Activated CD8-positive, alpha-beta memory T cell treated with anti-CD3 and anti-CD28 coated beads, Interleukin-2, amount 10 ng/mL, durations not matched to agents 7 days and 5 days (primary cell): ENCODE data around the gene ACACB. TPM values are rescaled to one million over a fixed set of nuclear protein-coding genes. Genes with fewer than 3 reads are reported as not detected.

ENCODE experiments used
- ATAC-seq: fragments of 150-1000 bp; cut with Tn5 transposase; one replicate; pipeline ENCODE4 v1.10.0; 2021; ENCODE audit warnings: moderate library complexity
- CTCF ChIA-PET: fragments of 350-600 bp; sonication (Branson Sonifier 250); formaldehyde crosslinking; loops from one replicate; lab custom pipeline; 2021; ENCODE audit warnings: antibody characterized with exemption; lab: Charles Lee
- DNase-seq: peaks from one replicate; pipeline ENCODE4 v3.0.0-alpha.2; 2020
- H3K27ac Mint-ChIP-seq: one replicate; pipeline ENCODE4 v1.8.0; 2021; ENCODE audit warnings: mild to moderate bottlenecking, mixed read lengths
- H3K27me3 Mint-ChIP-seq: one replicate; pipeline ENCODE4 v1.8.0; 2021; ENCODE audit warnings: mixed read lengths
- H3K36me3 Mint-ChIP-seq: one replicate; pipeline ENCODE4 v1.8.0; 2021; ENCODE audit warnings: mild to moderate bottlenecking, mixed read lengths
- H3K4me1 Mint-ChIP-seq: one replicate; pipeline ENCODE4 v1.8.0; 2021; ENCODE audit warnings: mixed read lengths
- H3K4me3 Mint-ChIP-seq: one replicate; pipeline ENCODE4 v1.8.0; 2021; ENCODE audit warnings: mild to moderate bottlenecking, moderate library complexity, mixed read lengths
- H3K9me3 Mint-ChIP-seq: one replicate; pipeline ENCODE4 v1.8.0; 2022; ENCODE audit warnings: low read depth, mixed read lengths
- total RNA-seq, 2 experiments: library from RNA; stranded (reverse); gene quantifications; one replicate each; pipeline ENCODE4 v1.2.3, GENCODE V29; 2021

The ACACB gene
- total RNA-seq, 2 experiments from 2014 or later, result 10.4 to 15.1 TPM

DNA sequence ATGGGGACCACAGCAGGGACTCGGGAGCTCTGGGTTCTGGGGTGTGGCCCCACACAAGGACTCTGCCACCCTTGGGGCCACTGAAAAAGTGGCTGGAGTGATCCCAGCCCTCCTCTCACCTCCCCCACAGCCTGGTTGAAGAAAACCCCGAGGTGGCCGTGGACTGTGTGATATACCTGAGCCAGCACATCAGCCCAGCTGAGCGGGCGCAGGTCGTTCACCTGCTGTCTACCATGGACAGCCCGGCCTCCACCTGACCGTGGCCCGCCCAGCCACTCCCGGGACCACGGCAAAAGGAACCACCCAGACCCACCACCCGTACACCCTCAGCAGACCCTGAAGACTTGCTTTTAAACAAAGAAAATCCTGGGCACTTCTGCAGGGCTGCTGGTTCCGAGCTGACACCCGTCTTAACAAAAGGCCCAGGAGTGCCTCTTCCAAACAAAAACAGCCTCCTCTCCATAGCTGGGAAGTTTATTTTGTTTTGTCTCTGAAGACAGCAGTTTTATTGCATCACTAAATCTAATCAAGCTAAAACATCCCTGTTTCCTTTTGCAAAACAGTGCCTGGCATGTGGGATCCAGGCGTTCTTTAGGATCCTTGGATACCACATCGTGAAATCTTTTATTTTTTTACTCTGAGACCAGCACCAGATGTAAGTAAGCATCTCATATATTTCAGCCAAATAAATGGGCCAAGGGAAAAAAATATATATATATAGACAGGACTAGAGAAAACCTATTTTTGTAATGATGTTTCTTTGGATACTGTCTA lies 149.9 kb downstream of the ACACB start:
- H3K27ac Mint-ChIP-seq, result no peak overlapping the region
- CTCF ChIA-PET, result no interaction called here
- H3K4me3 Mint-ChIP-seq, result no peak overlapping the region
- ATAC-seq (no peak), DNase-seq (no peak)
- H3K36me3 Mint-ChIP-seq, result no peaks in the 10 kb centered on the region
- no peaks in the 10 kb centered on the region for H3K27me3 Mint-ChIP-seq
- H3K9me3 Mint-ChIP-seq, result no peaks in the 10 kb centered on the region
- H3K4me1 Mint-ChIP-seq, result no peaks in the 10 kb centered on the region

DNA sequence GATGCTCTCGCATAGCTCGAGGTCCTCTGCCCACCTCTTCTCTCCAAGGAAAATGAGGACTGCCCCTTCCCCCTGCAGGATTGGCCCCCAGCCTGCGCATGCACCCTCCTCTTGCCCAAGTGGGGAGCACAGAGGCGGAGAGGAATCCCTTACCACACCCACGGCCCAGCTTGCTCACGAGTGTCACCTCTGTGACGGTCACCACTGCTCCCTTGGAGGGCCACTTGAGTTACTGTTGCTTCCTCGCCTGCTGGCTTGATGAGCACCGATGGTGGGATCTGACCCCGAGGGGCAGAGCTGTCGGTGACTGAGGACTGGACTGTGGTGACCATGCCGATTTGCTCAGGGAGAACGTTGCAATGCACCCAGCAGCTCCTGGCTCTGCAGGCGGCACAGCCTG lies 151.0 kb downstream of the ACACB start:
- no peak for ATAC-seq
- no peaks in the 10 kb centered on the region for H3K36me3 Mint-ChIP-seq
- CTCF ChIA-PET, result interaction anchor here (1.3 kb wide), 1 partner anchor 127 kb away, joined by 3 read pairs; no protein-coding TSS in a partner anchor
- no peak overlapping the region for H3K27ac Mint-ChIP-seq
- H3K9me3 Mint-ChIP-seq, result no peaks in the 10 kb centered on the region
- no peaks in the 10 kb centered on the region for H3K27me3 Mint-ChIP-seq
- no peak for DNase-seq
- H3K4me3 Mint-ChIP-seq, result no peak overlapping the region
- H3K4me1 Mint-ChIP-seq, result no peaks in the 10 kb centered on the region

DNA sequence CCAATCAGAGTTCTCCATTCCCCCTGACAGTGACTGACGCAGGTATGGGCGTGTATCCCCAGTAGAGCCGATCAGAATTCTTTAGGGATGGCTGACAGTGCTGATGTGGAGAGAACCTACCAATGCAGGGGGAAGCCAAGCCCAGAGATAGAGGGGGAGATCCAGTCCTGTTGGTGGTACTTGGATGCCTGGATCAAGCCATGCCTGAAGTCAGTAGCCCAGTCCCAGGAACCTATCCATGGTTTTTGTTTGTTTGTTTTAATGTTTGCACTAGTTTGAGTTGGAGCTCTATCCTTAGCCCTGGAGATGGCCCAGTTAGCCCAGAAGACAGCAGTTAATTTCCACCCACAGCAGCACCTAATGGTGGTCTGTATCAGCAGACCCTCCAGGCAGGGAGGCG lies 152.5 kb downstream of the ACACB start:
- Mint-ChIP-seq H3K4me1 (no peaks in the 10 kb centered on the region), H3K4me3 (no peak overlapping the region), H3K9me3 (no peaks in the 10 kb centered on the region), H3K36me3 (no peaks in the 10 kb centered on the region), H3K27me3 (peaks cover 3% of the 10 kb centered on the region), H3K27ac (no peak overlapping the region)
- ATAC-seq, result no peak
- no peak for DNase-seq
- CTCF ChIA-PET, result interaction anchor here (1.3 kb wide), 1 partner anchor 126 kb away, joined by 3 read pairs; no protein-coding TSS in a partner anchor

DNA sequence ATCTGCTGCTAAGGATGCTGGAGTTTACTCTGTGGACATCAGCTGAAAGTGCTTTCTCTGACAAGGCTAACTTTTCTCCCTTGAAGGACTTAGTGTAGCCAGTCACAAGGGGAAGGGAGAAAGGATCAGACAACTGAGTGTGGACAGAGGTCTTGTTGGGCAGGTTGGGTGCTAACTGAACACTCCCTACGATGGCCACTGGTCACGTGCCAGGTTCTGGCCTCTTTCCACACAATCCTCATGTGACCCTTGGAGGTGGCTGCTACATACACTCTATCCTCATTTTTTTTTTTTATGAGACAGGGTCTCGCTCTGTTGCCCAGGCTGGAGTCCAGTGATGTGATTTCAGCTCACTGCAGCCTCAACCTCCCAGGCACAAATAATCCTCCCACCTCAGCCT lies 153.0 kb downstream of the ACACB start:
- Mint-ChIP-seq H3K36me3 (no peaks in the 10 kb centered on the region), H3K4me1 (no peaks in the 10 kb centered on the region), H3K27me3 (peaks cover 3% of the 10 kb centered on the region), H3K4me3 (no peak overlapping the region), H3K27ac (no peak overlapping the region), H3K9me3 (no peaks in the 10 kb centered on the region)
- ATAC-seq, result no peak
- CTCF ChIA-PET, result no interaction called here
- no peak for DNase-seq

DNA sequence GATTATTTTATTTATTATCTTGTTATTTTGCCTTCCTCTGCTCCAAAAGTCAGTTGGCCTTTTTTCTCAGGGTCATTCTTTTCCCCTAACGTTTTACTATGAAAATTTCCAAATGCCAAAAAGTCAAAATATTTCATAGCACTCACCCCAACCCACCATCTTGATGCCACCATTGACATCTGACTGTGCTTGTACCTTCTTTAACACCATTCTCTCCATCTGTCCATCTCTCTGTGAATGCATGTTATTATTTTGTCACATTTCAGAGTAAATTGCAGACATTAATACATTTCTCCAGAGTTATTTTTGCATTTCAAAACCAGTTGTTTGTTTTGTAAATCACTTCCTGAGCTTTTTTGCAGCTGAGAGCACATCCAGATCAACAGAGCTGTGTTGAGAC lies 154.1 kb downstream of the ACACB start:
- CTCF ChIA-PET, result interaction anchor here (1.4 kb wide), 1 partner anchor 123 kb away, joined by 3 read pairs; no protein-coding TSS in a partner anchor
- Mint-ChIP-seq H3K27ac (no peak overlapping the region), H3K27me3 (peaks cover 3% of the 10 kb centered on the region), H3K9me3 (no peaks in the 10 kb centered on the region), H3K4me1 (no peaks in the 10 kb centered on the region), H3K36me3 (no peaks in the 10 kb centered on the region), H3K4me3 (no peak overlapping the region)
- no peak for ATAC-seq
- no peak for DNase-seq

DNA sequence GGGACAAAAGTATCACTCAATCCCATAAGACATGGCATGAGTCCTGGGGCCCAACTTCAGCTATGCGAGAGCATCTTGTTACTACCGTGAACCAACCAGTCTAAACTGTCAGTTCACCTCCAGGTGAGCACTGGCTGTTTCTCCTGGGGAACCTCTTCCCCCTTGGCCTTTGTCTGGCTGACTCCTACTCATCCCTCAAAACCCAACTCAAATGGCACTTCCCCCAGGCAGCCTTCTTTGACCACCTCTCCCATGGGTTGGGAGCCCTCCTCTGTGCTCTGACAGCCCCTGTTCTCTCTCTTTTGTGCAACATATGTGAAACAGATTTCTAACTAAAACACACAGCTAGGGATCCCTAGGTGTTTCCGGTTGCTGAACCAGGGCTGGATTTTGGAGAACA lies 155.0 kb downstream of the ACACB start:
- ATAC-seq (no peak), DNase-seq (no peak)
- no peak overlapping the region for H3K4me3 Mint-ChIP-seq
- H3K27ac Mint-ChIP-seq, result no peak overlapping the region
- no peaks in the 10 kb centered on the region for H3K4me1 Mint-ChIP-seq
- CTCF ChIA-PET, result interaction anchor here (1.4 kb wide), 1 partner anchor 122 kb away, joined by 3 read pairs; no protein-coding TSS in a partner anchor
- H3K27me3 Mint-ChIP-seq, result peaks cover 3% of the 10 kb centered on the region
- H3K36me3 Mint-ChIP-seq, result no peaks in the 10 kb centered on the region
- H3K9me3 Mint-ChIP-seq, result no peaks in the 10 kb centered on the region

DNA sequence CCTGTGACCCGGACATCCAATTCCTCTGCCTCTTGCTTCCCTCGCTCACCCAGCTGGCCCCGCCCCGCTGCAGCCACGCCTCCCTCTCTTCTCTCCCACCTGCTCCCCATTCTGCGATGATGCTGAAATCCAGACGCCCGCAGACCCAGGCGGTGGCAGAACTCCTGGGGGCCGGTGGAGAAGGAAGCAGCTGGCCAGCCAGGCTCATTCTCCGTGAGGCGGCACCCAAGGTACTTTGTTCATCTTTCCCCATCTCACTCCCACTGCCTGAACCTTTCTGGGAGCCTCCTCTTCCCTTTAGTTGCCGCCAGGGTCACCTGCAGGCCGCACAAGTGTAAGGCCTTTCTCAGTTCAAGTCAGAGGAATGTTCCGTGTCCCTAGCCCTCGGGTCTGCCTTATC lies 157.0 kb downstream of the ACACB start:
- no peaks in the 10 kb centered on the region for H3K9me3 Mint-ChIP-seq
- CTCF ChIA-PET, result interaction anchor here (2.0 kb wide), 2 partner anchors 10 to 120 kb away, joined by 6 to 8 read pairs; no protein-coding TSS in a partner anchor

DNA sequence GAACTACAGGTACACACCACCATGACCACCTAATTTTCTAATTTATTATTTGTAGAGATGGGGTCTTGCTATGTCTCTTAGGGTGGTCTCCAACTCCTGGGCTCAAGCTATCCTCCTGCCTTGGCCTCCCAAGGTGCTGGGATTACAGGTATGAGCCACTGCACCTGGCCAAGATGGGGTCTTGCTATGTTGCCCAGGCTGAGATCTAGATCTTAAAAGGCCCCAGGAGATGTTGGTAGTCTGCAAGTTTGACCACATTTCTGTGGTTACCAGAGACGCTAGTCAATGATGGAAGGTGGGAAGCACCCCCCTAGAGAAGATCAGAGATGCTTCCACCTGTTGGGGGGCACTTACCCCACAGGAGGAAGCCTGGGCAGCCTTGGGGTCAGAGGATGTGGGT lies 158.0 kb downstream of the ACACB start:
- H3K36me3 Mint-ChIP-seq, result no peaks in the 10 kb centered on the region
- CTCF ChIA-PET, result interaction anchor here (1.6 to 2.0 kb wide), 3 partner anchors 11 to 119 kb away, joined by 3 to 8 read pairs (median 6); no protein-coding TSS in a partner anchor
- peaks cover 4% of the 10 kb centered on the region for H3K4me1 Mint-ChIP-seq
- ATAC-seq, result no peak
- no peak overlapping the region for H3K4me3 Mint-ChIP-seq
- H3K27me3 Mint-ChIP-seq, result peaks cover 3% of the 10 kb centered on the region
- DNase-seq, result no peak
- H3K9me3 Mint-ChIP-seq, result no peaks in the 10 kb centered on the region
- no peak overlapping the region for H3K27ac Mint-ChIP-seq

More for the DNA sequence above, 157.0 kb downstream of the ACACB start:
- H3K4me3 Mint-ChIP-seq, result no peak overlapping the region
- peaks cover 3% of the 10 kb centered on the region for H3K27me3 Mint-ChIP-seq
- no peak for DNase-seq
- no peak overlapping the region for H3K27ac Mint-ChIP-seq
- no peaks in the 10 kb centered on the region for H3K36me3 Mint-ChIP-seq
- peaks cover 4% of the 10 kb centered on the region for H3K4me1 Mint-ChIP-seq
- no peak for ATAC-seq

DNA sequence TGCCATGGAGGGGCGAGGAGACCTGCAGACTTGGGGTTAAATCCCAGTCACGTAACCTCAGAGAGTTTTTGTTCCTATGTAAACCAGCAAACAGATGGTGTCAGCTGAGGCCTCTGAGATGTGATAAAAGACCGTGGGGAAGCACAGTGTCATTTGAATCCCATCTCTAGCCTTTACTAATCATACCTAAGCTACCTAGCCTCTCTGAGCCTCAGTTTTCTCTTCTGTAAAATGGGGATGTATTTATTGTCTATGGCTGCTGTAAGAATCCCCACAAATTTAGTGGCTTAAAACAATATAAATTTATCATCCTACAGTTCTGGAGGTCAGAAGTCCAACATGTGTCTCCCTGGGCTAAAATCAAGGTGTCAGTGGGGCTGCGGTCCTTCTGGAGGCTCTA lies 158.8 kb downstream of the ACACB start:
- Mint-ChIP-seq H3K36me3 (no peaks in the 10 kb centered on the region), H3K27me3 (peaks cover 3% of the 10 kb centered on the region), H3K4me1 (peaks cover 4% of the 10 kb centered on the region), H3K27ac (no peak overlapping the region), H3K9me3 (no peaks in the 10 kb centered on the region), H3K4me3 (no peak overlapping the region)
- no peak for DNase-seq
- CTCF ChIA-PET, result interaction anchor here (1.6 to 2.0 kb wide), 3 partner anchors 12 to 118 kb away, joined by 3 to 8 read pairs (median 6); no protein-coding TSS in a partner anchor
- no peak for ATAC-seq

DNA sequence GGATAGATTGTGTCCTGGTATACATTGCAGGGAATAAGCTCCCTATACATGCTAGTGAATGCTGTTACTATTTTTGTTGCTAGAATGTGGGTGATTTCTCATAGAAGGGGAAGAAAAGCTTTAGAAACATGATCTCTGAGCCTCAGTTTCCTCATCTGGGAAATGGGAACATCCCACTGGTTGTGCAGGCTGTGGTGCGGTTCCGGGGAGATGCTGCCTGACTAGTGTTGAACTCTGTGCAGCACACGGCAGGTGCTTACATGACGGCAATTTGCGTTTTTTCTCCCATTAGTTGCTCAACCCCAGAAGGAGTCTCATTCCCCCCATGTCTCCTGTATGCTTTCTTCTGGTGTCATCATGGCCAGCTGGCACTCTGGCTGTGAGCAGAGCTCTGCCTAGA lies 159.8 kb downstream of the ACACB start:
- CTCF ChIA-PET, result interaction anchor here (1.6 kb wide), 1 partner anchor 109 kb away, joined by 3 read pairs; no protein-coding TSS in a partner anchor
- no peaks in the 10 kb centered on the region for H3K36me3 Mint-ChIP-seq
- peaks cover 4% of the 10 kb centered on the region for H3K4me1 Mint-ChIP-seq
- H3K27ac Mint-ChIP-seq, result no peak overlapping the region
- peaks cover 3% of the 10 kb centered on the region for H3K27me3 Mint-ChIP-seq
- DNase-seq, result no peak
- H3K9me3 Mint-ChIP-seq, result no peaks in the 10 kb centered on the region
- H3K4me3 Mint-ChIP-seq, result no peak overlapping the region
- ATAC-seq, result no peak

DNA sequence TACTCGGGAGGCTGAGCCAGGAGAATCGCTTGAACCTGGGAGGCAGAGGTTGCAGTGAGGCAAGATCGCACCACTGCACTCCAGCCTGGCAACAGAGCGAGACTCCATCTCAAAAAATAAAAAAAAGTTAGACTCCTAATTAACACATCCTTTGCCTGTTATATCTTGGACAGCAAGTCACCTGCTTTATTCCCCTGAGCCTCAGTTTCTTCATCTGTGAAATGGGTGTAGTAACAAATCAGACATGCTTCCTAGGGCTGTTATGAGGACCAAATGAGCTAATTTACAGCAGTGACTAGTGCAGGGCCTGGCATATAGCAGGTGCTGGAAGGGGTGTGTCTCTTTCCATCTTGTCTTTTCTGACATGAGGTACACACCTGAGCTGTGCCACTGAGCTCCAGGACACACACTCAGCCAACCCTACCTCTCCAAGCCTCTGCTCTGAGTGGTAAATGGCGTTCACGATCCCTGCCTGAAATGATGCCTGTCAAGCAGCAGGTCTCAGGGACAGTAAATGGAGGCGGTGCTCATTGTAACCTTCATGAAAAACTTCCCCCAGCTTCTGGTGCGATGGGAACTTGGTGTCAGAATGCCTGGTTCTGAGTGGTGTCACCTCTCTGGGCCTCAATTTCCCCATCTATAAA lies 161.0 kb downstream of the ACACB start:
- no peaks in the 10 kb centered on the region for H3K36me3 Mint-ChIP-seq

DNA sequence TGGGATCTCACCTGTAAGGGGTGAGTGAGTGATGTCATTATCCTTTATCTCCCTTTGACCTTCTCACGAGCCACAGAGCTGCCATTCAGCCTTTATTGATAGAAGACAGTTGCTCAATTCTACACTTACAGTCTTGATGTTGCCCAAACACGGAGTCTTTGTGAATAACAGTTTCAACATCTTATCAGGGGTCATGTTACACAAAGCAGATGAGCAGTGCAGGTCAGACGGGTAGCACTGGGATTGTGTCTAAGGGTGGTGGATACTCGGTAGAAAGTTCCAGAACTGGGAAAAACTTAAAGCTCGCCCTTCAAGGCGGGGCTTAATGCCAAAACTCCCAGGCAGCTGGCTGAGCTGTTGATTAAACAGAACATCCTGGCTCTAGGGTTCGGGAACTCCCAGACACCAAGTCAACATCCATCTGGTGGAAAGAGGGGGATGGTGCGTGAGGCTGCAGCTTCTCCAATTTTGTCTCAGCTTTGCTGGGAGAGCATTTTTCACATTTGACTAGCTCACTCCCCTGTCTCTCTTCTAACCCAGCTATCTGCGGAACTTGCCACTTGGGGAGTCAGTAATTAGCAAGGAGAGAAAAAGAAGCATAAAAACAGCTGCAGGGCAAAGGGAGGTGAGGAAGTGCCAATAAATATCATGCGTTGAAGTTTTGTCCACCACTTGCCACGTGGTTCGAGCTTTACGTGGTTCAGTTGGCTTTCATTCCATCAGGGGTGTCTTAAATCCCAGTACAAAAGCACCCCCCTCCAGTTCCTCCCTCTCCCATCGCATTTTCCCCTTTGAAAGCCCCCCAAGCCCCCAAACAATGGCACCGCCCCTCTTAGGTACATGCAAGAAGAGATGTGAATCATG lies 161.7 kb downstream of the ACACB start:
- ATAC-seq, result no peak
- Mint-ChIP-seq H3K27ac (no peak overlapping the region), H3K4me1 (peaks cover 4% of the 10 kb centered on the region), H3K27me3 (peaks cover 3% of the 10 kb centered on the region), H3K36me3 (no peaks in the 10 kb centered on the region), H3K4me3 (no peak overlapping the region), H3K9me3 (no peaks in the 10 kb centered on the region)
- no peak for DNase-seq
- CTCF ChIA-PET, result no interaction called here

More for the DNA sequence above, 161.0 kb downstream of the ACACB start:
- Mint-ChIP-seq H3K4me1 (peaks cover 4% of the 10 kb centered on the region), H3K9me3 (no peaks in the 10 kb centered on the region), H3K27me3 (peaks cover 3% of the 10 kb centered on the region), H3K4me3 (no peak overlapping the region), H3K27ac (no peak overlapping the region)
- DNase-seq (no peak), ATAC-seq (no peak)
- CTCF ChIA-PET, result no interaction called here

DNA sequence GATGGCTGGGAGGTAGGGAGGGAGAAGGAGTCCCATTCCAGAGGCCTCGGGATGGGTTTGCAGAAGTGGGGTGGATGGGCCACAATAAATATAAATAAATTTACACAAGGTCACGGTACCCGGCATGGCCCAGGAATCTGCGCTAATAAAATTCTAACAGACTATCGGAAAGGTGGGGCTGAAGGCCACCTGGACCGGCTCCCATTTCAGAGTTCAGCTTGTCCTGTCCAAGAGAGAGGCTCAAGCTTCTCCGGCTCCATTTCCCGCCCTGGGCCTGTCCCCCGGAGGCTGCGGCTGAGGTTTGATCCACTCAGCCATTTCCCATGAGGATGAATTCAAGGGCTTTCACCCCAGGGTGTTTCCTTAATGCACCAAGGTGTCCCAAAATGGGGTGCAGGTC lies 162.5 kb downstream of the ACACB start:
- ATAC-seq (no peak), DNase-seq (no peak)
- H3K27me3 Mint-ChIP-seq, result no peaks in the 10 kb centered on the region
- CTCF ChIA-PET, result interaction anchor here (0.6 to 0.8 kb wide), 2 partner anchors 50 to 167 kb away, joined by 4 to 5 read pairs; no protein-coding TSS in a partner anchor
- no peaks in the 10 kb centered on the region for H3K9me3 Mint-ChIP-seq
- H3K36me3 Mint-ChIP-seq, result no peaks in the 10 kb centered on the region
- H3K4me1 Mint-ChIP-seq, result peaks cover 4% of the 10 kb centered on the region
- H3K27ac Mint-ChIP-seq, result no peak overlapping the region
- no peak overlapping the region for H3K4me3 Mint-ChIP-seq
